Liver (tissue), 3 donors: Measurements from ENCODE around the gene ARHGEF19.

Experiments
- EGR1 ChIP-seq, 2 donors: IDR thresholded peaks; 2 replicates each; pipeline ENCODE4 v1.6.1; 2016 to 2018; ENCODE audit warnings: antibody characterized with exemption in 2 of 2, low read depth in 2 of 2
- FOXA1 ChIP-seq: IDR thresholded peaks from 2 replicates; pipeline ENCODE4 v1.6.1; 2016; ENCODE audit warnings: antibody characterized with exemption
- NR2F2 ChIP-seq: IDR thresholded peaks from 2 replicates; pipeline ENCODE4 v1.6.1; 2016; ENCODE audit warnings: antibody characterized with exemption
- RAD21 ChIP-seq, 2 donors: IDR thresholded peaks; 2 replicates each; pipeline ENCODE4 v1.6.1; 2016; ENCODE audit warnings: antibody characterized with exemption in 2 of 2, mild to moderate bottlenecking in 2 of 2
- REST ChIP-seq: IDR thresholded peaks from 2 replicates; pipeline ENCODE4 v1.6.1; 2016; ENCODE audit warnings: antibody characterized with exemption, mild to moderate bottlenecking
- TAF1 ChIP-seq: conservative IDR thresholded peaks from 2 replicates; pipeline ENCODE4 v1.6.1; 2016; ENCODE audit warnings: antibody characterized with exemption, mild to moderate bottlenecking
- TF ChIP-seq, protein P1 (sequence below): fragments of 150-350 bp; IDR thresholded peaks from 2 replicates; pipeline ENCODE4 v1.5.1; 2017; ENCODE audit warnings: improper control_type of control experiment, low read depth, low read length; ENCODE audit not compliant: missing input control
- TF ChIP-seq, protein P2 (sequence below): IDR thresholded peaks from 2 replicates; pipeline ENCODE4 v1.6.1; 2016; ENCODE audit warnings: antibody characterized with exemption
- TF ChIP-seq, protein P3 (sequence below): IDR thresholded peaks from 2 replicates; pipeline ENCODE4 v1.6.1; 2016; ENCODE audit warnings: antibody characterized with exemption
- donor health status: healthy.
- donor health status: healthy.

GRCh38 chr1:16172964-16173446, 39.4 kb downstream of the ARHGEF19 start:
- TF ChIP-seq, protein P1, sequence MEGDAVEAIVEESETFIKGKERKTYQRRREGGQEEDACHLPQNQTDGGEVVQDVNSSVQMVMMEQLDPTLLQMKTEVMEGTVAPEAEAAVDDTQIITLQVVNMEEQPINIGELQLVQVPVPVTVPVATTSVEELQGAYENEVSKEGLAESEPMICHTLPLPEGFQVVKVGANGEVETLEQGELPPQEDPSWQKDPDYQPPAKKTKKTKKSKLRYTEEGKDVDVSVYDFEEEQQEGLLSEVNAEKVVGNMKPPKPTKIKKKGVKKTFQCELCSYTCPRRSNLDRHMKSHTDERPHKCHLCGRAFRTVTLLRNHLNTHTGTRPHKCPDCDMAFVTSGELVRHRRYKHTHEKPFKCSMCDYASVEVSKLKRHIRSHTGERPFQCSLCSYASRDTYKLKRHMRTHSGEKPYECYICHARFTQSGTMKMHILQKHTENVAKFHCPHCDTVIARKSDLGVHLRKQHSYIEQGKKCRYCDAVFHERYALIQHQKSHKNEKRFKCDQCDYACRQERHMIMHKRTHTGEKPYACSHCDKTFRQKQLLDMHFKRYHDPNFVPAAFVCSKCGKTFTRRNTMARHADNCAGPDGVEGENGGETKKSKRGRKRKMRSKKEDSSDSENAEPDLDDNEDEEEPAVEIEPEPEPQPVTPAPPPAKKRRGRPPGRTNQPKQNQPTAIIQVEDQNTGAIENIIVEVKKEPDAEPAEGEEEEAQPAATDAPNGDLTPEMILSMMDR, result no peak
- TF ChIP-seq TAF1 (no peak), NR2F2 (no peak), EGR1 (IDR thresholded peaks at IDR 0.05; ENCODE audit: low read depth in 2 of 2) (no peak), FOXA1 (no peak), REST (no peak), RAD21 (IDR thresholded peaks at IDR 0.05) (no peak)
- TF ChIP-seq, protein P2, sequence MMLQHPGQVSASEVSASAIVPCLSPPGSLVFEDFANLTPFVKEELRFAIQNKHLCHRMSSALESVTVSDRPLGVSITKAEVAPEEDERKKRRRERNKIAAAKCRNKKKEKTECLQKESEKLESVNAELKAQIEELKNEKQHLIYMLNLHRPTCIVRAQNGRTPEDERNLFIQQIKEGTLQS, result no peak
- TF ChIP-seq, protein P3, sequence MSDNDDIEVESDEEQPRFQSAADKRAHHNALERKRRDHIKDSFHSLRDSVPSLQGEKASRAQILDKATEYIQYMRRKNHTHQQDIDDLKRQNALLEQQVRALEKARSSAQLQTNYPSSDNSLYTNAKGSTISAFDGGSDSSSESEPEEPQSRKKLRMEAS, result no peak
